AG09309 (cell line): Measurements from ENCODE around the gene POLE3.

ENCODE experiments used
- DNase-seq: peaks from one replicate; pipeline ENCODE4 v3.0.0-alpha.2; 2010; ENCODE audit warnings: low read depth
- H3K4me3 ChIP-seq: 2 replicates; pipeline ENCODE4 v1.5.1; 2011; ENCODE audit warnings: mild to moderate bottlenecking, low read depth, low read length, moderate library complexity; ENCODE audit not compliant: control insufficient read depth
- CTCF ChIP-seq: IDR thresholded peaks from 2 replicates; pipeline ENCODE4 v1.5.1; 2011; ENCODE audit warnings: mild to moderate bottlenecking, low read depth, low read length, inconsistent platforms; ENCODE audit not compliant: insufficient read depth, control insufficient read depth; ENCODE audit errors: missing control alignments

Gene POLE3

DNA sequence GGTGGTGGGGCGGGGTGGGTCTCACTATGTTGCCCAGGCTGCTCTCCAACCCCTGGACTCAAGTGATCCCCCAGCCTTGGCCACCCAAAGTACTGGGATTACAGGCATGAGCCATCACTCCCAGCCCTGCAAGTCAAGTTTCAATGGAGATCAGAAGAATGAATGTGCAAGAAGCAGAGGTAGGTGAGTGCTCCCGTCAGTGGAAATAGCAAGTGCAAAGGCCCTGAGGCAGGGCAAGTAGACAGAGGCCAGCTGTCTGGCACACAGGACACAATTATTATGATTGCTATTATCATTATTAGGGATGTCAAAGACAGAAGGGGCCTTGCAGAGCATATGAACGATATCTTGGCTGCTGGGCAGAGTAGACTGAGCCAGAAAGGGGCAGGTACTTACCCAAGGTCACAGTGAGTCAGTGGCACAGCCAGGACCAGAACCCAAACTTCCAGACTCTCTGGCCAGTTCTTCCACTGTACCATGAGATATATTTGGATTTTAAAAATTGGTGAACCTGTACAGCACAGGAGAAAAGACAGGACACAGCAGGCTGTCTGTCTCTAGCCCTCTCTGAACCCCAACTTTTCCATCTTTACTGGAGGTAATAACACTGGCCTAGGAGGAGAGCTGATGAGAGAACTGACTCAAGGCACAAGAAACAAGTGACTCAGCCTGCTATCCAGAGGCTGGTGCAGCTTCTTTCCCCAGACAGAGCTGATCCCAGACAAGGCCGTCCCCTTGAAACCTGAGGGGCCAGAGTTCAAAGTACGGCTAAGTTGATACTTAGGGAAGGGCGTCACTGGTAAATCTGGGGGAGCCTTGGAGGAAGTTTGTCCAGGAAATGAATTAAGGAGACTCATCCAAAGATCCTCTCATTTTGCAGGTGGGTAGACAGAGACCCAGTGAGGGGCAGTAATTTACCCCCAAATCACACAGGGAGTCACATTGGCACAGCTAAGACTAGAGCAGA is 35.1 kb downstream of the POLE3 start:
- no peak overlapping the region for H3K4me3 ChIP-seq
- no peak for TF ChIP-seq CTCF
- no peak for DNase-seq

GRCh38 chr9:113373676-113374392 is 36.6 kb downstream of the POLE3 start:
- H3K4me3 ChIP-seq = no peak overlapping the region
- no peak for TF ChIP-seq CTCF
- no peak for DNase-seq

DNA sequence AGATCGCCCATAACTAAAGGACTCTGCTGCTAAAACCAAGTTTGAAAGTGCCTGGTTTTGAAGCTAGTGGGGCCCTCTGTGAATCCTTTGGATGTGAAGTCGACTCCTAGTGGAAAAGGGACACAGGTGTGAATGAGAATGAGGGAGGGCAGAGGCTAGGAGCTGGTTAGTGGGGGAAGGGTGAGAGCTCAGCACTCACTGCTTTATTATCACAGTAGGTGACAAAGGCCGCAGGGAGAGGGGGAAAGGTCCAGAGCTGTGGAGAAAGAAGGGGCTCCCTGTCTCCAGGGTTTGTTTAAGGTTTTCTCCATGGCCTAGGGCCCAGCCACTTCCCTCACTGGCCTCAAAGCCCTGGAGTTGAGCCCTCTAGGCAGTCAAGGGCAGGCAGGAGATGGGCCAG is 37.2 kb downstream of the POLE3 start:
- no peak for TF ChIP-seq CTCF
- no peak for DNase-seq
- no peak overlapping the region for H3K4me3 ChIP-seq

GRCh38 chr9:113372059-113372458 is 38.4 kb downstream of the POLE3 start:
- no peak for TF ChIP-seq CTCF
- DNase-seq = no peak
- no peak overlapping the region for H3K4me3 ChIP-seq

GRCh38 chr9:113370806-113371325 is 39.6 kb downstream of the POLE3 start:
- TF ChIP-seq CTCF = no peak
- DNase-seq = no peak

GRCh38 chr9:113369855-113370140 is 40.7 kb downstream of the POLE3 start:
- H3K4me3 ChIP-seq = no peak overlapping the region
- TF ChIP-seq CTCF = no peak
- no peak for DNase-seq

More at GRCh38 chr9:113370806-113371325, 39.6 kb downstream of the POLE3 start:
- no peak overlapping the region for H3K4me3 ChIP-seq
